ENCODE measurements around the gene ARHGEF26. TPM values are rescaled to one million over a fixed set of nuclear protein-coding genes. Genes with fewer than 3 reads are reported as not detected.
"Not testable (repeated sequence)": the region's sequence is repeated elsewhere in the genome, so short reads cannot be mapped to it uniquely, and the experiment has no call there.

The ARHGEF26 gene, protein sequence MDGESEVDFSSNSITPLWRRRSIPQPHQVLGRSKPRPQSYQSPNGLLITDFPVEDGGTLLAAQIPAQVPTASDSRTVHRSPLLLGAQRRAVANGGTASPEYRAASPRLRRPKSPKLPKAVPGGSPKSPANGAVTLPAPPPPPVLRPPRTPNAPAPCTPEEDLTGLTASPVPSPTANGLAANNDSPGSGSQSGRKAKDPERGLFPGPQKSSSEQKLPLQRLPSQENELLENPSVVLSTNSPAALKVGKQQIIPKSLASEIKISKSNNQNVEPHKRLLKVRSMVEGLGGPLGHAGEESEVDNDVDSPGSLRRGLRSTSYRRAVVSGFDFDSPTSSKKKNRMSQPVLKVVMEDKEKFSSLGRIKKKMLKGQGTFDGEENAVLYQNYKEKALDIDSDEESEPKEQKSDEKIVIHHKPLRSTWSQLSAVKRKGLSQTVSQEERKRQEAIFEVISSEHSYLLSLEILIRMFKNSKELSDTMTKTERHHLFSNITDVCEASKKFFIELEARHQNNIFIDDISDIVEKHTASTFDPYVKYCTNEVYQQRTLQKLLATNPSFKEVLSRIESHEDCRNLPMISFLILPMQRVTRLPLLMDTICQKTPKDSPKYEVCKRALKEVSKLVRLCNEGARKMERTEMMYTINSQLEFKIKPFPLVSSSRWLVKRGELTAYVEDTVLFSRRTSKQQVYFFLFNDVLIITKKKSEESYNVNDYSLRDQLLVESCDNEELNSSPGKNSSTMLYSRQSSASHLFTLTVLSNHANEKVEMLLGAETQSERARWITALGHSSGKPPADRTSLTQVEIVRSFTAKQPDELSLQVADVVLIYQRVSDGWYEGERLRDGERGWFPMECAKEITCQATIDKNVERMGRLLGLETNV
- total RNA-seq (2014; rRNA removed; shearing (Covaris generic)) = 5.4 and 6.0 TPM in 2 replicates

DNA sequence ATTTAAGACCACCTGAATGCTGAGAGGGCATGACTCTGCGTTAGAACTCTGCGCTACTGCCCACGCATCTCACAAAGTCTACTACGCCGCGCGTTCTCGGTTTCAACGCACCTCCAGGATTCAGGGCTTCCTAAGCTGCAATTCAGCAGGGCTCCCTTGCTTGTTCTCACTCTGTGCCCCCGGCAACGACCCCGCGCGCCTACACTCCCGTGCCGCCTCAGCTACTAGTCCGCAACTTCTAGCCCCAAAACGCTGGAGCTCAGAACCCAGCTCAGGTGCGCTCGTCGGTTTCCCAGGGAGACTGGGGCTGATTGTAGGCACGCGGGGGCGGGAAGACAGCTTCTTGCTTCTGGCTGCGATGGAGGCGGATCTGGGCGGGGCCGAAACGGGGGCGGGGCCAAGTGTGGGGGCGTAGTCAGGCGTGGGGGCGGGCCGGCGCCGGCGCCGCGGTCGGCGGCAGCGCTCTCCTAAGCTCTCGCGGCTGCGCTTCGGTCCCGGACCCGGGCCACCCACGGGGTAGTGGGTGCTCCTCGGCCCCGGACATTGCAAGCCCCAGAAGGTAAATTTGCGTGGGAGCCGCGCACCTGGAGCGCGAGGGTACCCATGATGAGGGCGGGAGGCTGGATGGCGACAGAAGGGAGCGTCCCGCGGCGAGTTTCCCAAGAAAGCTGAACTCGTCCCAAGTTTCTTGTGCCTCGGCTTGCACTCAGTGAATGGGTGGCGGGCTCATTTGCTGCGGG is at the start of gene ARHGEF26:
Gene ARHGEF26 (plus strand): TSS at position 430 of the 740 bp plus-strand sequence. CDS start 603 bp downstream, outside the sequence.
- no peaks in the 10 kb centered on the region for H3K36me3 ChIP-seq (replicated peaks; ENCODE audit: control insufficient read depth, insufficient read depth, low read length)
- H3K27me3 ChIP-seq (ENCODE audit: control insufficient read depth, insufficient read depth, low read length) = peaks cover 29% of the 10 kb centered on the region
- peak within 1 kb of the TSS; percentile 82 for H3K4me3 ChIP-seq (ENCODE audit: insufficient read depth, low read depth, low read length)
- peak; percentile 94 for DNase-seq

GRCh38 chr3:154074966-154075365 is 46.2 kb upstream of the ARHGEF26 start:
- no peak overlapping the region for H3K4me3 ChIP-seq (ENCODE audit: insufficient read depth, low read depth, low read length)
- H3K27me3 ChIP-seq (ENCODE audit: control insufficient read depth, insufficient read depth, low read length) = no peaks in the 10 kb centered on the region
- no peak for DNase-seq
- H3K36me3 ChIP-seq (replicated peaks; ENCODE audit: control insufficient read depth, insufficient read depth, low read length) = no peaks in the 10 kb centered on the region

- no peaks in the 10 kb centered on the region for H3K36me3 ChIP-seq (replicated peaks; ENCODE audit: control insufficient read depth, insufficient read depth, low read length)
- H3K4me3 ChIP-seq (ENCODE audit: insufficient read depth, low read depth, low read length) = no peak overlapping the region
- H3K27me3 ChIP-seq (ENCODE audit: control insufficient read depth, insufficient read depth, low read length) = no peaks in the 10 kb centered on the region
- DNase-seq = no peak
Observed at GRCh38 chr3:154078672-154079071, 42.5 kb upstream of the ARHGEF26 start.

- H3K4me3 ChIP-seq (ENCODE audit: insufficient read depth, low read depth, low read length) = no peak overlapping the region
- H3K36me3 ChIP-seq (replicated peaks; ENCODE audit: control insufficient read depth, insufficient read depth, low read length) = no peaks in the 10 kb centered on the region
- no peak for DNase-seq
Observed at GRCh38 chr3:154081305-154081704, 39.9 kb upstream of the ARHGEF26 start.

GRCh38 chr3:154085071-154085470 is 36.1 kb upstream of the ARHGEF26 start:
- H3K27me3 ChIP-seq (ENCODE audit: control insufficient read depth, insufficient read depth, low read length) = no peaks in the 10 kb centered on the region
- no peaks in the 10 kb centered on the region for H3K36me3 ChIP-seq (replicated peaks; ENCODE audit: control insufficient read depth, insufficient read depth, low read length)
- no peak for DNase-seq
- no peak overlapping the region for H3K4me3 ChIP-seq (ENCODE audit: insufficient read depth, low read depth, low read length)

More at GRCh38 chr3:154081305-154081704, 39.9 kb upstream of the ARHGEF26 start:
- no peaks in the 10 kb centered on the region for H3K27me3 ChIP-seq (ENCODE audit: control insufficient read depth, insufficient read depth, low read length)

DNA sequence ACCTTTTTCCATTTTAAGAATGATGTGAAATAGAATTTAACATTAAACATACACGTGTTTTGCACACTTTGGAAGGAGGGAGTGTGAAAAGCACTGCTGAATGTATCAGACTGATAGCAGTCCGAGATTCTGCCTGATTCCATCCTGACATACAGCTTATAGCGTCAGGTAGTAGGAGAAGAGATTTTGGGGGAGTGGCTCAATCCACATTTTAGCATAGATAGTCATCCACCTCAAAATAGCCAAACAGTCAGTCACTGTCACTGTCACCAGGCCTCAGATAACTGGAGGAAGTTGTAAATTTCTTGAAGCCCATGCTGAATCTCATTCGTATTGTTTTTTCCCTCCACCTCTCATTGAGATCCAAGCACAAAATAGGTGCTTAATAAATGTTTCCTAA is 35.4 kb upstream of the ARHGEF26 start:
- Histone ChIP-seq H3K36me3 (replicated peaks; ENCODE audit: control insufficient read depth, insufficient read depth, low read length) (no peaks in the 10 kb centered on the region), H3K27me3 (ENCODE audit: control insufficient read depth, insufficient read depth, low read length) (no peaks in the 10 kb centered on the region), H3K4me3 (ENCODE audit: insufficient read depth, low read depth, low read length) (no peak overlapping the region)
- no peak for DNase-seq

DNA sequence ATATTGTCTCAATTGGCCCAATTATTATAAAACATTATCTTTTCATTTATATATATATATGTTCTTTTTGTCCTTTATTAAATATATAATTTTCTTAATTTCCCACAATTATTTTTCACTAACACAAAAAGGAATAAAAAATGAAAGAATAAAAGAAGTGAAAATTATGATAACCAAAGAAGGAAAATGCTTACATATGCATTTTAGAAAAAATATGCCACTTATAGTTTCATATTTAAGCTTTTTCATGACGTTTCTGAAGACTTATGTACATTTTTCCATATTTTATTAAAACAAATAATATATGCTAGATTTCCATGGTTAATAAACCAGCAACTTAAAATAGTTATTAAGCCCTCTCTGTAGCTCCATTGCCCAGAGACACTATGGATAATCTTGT is 34.9 kb upstream of the ARHGEF26 start:
- Histone ChIP-seq H3K4me3 (ENCODE audit: insufficient read depth, low read depth, low read length) (no peak overlapping the region), H3K27me3 (ENCODE audit: control insufficient read depth, insufficient read depth, low read length) (no peaks in the 10 kb centered on the region), H3K36me3 (replicated peaks; ENCODE audit: control insufficient read depth, insufficient read depth, low read length) (no peaks in the 10 kb centered on the region)
- no peak for DNase-seq

- not testable (repeated sequence) for H3K4me3 ChIP-seq (ENCODE audit: insufficient read depth, low read depth, low read length); H3K27me3 ChIP-seq (ENCODE audit: control insufficient read depth, insufficient read depth, low read length); DNase-seq; H3K36me3 ChIP-seq (replicated peaks; ENCODE audit: control insufficient read depth, insufficient read depth, low read length)
Observed at GRCh38 chr3:154087756-154088480, 33.3 kb upstream of the ARHGEF26 start.

DNA sequence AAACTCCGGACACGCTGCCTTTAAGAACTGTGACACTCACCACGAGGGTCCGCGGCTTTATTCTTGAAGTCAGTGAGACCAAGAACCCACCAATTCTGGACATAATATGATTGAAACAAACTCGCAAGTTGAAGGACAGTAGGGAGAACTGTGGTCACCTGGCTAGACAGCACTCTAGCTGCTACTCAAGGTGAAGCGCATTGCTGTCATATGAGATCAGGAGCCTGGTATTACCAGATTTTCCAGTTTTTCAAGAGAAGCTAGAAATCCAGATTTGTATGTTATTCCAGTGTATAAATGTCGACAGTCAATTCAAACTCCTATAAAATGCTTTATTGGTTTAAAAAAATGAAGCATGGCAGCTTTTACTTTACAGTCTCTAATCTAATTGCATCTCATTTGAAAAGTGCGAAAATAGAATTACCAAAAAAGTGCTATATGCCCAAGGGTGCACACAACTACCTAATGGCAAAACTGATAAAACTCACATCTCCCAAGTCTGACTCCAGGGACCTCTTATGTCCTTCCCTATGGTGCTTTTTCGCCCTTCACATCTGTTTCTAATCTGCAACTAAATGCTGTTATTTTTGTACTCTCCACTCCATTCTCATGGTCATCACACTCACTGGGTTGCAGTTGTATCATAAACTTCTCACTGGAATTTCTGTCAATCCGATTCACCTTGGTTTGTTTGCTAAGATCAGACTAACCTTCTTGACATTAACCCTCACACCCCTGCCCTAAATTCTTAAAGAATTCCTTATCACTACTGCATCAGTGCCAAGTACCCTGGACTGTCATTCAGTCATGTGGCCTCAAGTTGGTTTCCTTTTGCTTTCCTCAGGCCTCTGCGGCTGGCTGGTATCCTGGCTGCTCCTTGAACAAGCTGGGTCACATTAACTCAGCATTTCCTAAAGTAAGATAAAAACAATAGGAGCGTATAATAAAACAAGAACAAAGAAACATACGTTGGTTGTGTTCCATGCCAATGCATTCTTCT is 31.5 kb upstream of the ARHGEF26 start:
- Histone ChIP-seq H3K36me3 (replicated peaks; ENCODE audit: control insufficient read depth, insufficient read depth, low read length) (no peaks in the 10 kb centered on the region), H3K4me3 (ENCODE audit: insufficient read depth, low read depth, low read length) (no peak overlapping the region), H3K27me3 (ENCODE audit: control insufficient read depth, insufficient read depth, low read length) (no peaks in the 10 kb centered on the region)
- DNase-seq = no peak

DNA sequence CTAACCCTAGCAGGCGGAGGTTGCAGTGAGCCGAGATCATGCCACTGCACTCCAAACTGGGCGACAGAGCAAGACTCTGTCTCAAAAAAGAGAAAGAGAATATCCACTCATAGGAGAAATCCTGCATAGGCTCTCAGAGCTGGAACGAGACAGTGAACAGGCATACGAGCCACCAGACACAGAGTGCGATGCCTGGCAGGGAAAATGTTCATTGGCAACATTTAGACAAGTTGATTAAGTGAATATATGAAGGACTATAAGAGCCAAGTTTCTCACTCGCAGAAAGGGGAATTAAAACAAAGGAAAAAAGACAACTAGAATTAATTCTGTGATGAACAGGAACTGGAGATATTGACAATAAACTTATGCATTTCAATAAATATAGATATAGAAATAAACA is 27.1 kb upstream of the ARHGEF26 start:
- Histone ChIP-seq H3K36me3 (replicated peaks; ENCODE audit: control insufficient read depth, insufficient read depth, low read length) (no peaks in the 10 kb centered on the region), H3K4me3 (ENCODE audit: insufficient read depth, low read depth, low read length) (no peak overlapping the region), H3K27me3 (ENCODE audit: control insufficient read depth, insufficient read depth, low read length) (no peaks in the 10 kb centered on the region)
- no peak for DNase-seq

DNA sequence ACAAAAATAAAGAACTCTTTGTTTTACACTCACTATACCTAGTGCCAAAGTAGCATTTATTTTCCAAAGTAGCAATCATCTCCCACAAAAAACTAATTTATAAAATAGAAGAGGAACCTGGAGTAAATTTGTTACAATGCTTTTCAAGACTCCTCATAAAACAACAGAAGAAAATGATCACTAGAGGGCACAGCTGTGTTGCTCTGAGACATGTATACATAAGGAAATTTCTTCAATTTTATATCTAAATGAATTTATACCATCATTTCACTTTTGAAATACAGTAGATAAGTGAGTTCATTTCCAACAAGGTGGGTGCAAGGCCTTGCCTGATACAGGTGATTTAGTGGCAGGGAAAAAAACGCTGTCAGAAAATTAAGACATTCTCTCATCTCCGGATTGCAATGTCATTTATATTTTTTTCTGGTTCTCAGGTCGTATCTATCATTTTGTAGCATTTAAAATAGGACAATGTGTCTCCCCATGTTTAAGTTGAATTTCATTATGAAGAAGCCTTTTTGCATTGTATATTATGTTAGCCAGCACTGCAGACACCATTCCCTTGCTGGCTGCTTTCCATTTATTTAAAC is 25.3 kb upstream of the ARHGEF26 start:
- H3K27me3 ChIP-seq (ENCODE audit: control insufficient read depth, insufficient read depth, low read length) = no peaks in the 10 kb centered on the region
- no peak overlapping the region for H3K4me3 ChIP-seq (ENCODE audit: insufficient read depth, low read depth, low read length)
- H3K36me3 ChIP-seq (replicated peaks; ENCODE audit: control insufficient read depth, insufficient read depth, low read length) = no peaks in the 10 kb centered on the region
- DNase-seq = no peak

DNA sequence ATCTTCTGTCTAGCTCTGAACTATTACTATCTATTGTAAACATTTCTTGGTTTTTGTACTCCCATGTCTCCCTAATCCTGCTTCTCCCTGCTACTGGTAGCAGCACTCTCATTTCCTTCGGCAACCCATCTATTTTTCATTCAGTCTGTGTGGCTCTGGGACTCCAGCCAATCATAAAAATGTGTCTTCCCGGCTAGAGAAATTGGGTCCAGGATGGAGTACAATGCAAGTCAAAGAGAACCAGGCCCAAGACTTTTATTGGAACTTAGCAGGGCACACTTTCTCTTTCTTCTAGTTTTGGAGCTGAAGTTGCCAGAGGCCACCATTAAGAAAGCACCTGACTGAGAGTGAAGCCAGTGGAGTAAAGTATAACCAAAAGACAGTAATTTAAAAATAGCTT is 22.8 kb upstream of the ARHGEF26 start:
- no peaks in the 10 kb centered on the region for H3K27me3 ChIP-seq (ENCODE audit: control insufficient read depth, insufficient read depth, low read length)
- no peak overlapping the region for H3K4me3 ChIP-seq (ENCODE audit: insufficient read depth, low read depth, low read length)
- H3K36me3 ChIP-seq (replicated peaks; ENCODE audit: control insufficient read depth, insufficient read depth, low read length) = no peaks in the 10 kb centered on the region
- DNase-seq = no peak

DNA sequence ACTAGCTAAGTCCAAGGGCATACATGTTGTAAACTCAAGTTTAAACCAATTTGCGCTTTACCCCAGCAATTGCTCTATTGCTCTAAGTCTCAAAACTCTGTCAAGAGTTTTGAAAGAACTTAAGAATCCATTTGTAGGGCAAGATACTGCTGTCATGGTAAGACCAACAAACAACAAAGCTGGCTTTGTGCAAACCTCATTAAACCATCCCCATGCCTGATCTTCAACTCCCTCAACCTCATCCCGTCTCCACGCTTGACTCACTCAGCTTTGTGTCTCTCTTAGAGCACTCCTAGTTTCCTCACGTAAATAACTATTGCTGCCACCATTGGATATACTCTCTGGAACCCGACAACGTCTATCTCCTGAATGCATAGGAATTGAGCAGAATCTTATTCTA is 20.6 kb upstream of the ARHGEF26 start:
- Histone ChIP-seq H3K27me3 (ENCODE audit: control insufficient read depth, insufficient read depth, low read length) (no peaks in the 10 kb centered on the region), H3K36me3 (replicated peaks; ENCODE audit: control insufficient read depth, insufficient read depth, low read length) (no peaks in the 10 kb centered on the region), H3K4me3 (ENCODE audit: insufficient read depth, low read depth, low read length) (no peak overlapping the region)
- no peak for DNase-seq

All from H7 (cell line).